Adrenal gland (tissue), 5 donors: Measurements from ENCODE around the gene UACA.

Source experiments
- CTCF ChIP-seq, 6 experiments: fragments of 450-650 bp in 4 of 6; fragments of 200-600 bp in 2 of 6; sonication (generic) in 1 of 6; IDR thresholded peaks; 1 replicate in 5 of 6; 2 replicates in 1 of 6; pipeline versions ENCODE4 v1.5.1 to v1.8.0; 2016 to 2021; ENCODE audit warnings: antibody characterized with exemption in 6 of 6, mild to moderate bottlenecking in 2 of 6, moderate library complexity in 1 of 6
- POLR2A ChIP-seq, 2 donors: fragments of 450-650 bp; IDR thresholded peaks; one replicate each; pipeline ENCODE4 v1.6.1; 2017; ENCODE audit warnings: antibody characterized with exemption in 2 of 2, mild to moderate bottlenecking in 2 of 2, moderate library complexity in 1 of 2
- donor health status: DM: no; HTN: no; CAD: no.

- TF ChIP-seq CTCF (IDR thresholded peaks at IDR 0.05) (no peak), POLR2A (IDR thresholded peaks at IDR 0.05) (peak in 1 of 2 donors; percentile 54)
Measured at GRCh38 chr15:70762469-70763119, 764 bp downstream of the UACA start.
